Activated naive CD8-positive, alpha-beta T cell treated with anti-CD3 and anti-CD28 coated beads, Interleukin-2, amount 10 ng/mL, durations not matched to agents 7 days and 5 days (primary cell): ENCODE measurements around the gene SAT1. TPM values are rescaled to one million over a fixed set of nuclear protein-coding genes. Genes with fewer than 3 reads are reported as not detected.
"Not testable (repeated sequence)": the region's sequence is repeated elsewhere in the genome, so short reads cannot be mapped to it uniquely, and the experiment has no call there.

ENCODE experiments used
- ATAC-seq: fragments of 150-1000 bp; cut with Tn5 transposase; one replicate; pipeline ENCODE4 v1.10.0; 2021; ENCODE audit warnings: low read depth, moderate library complexity
- POLR2A ChIA-PET: fragments of 350-600 bp; sonication (Branson Sonifier 250); formaldehyde crosslinking; loops from one replicate; lab custom pipeline; 2021; ENCODE audit warnings: antibody characterized with exemption; lab: Charles Lee
- DNase-seq: peaks from one replicate; pipeline ENCODE4 v3.0.0; 2021
- H3K27ac Mint-ChIP-seq: one replicate; pipeline ENCODE4 v1.8.0; 2022; ENCODE audit warnings: mild to moderate bottlenecking, mixed read lengths
- H3K27me3 Mint-ChIP-seq: one replicate; pipeline ENCODE4 v1.8.0; 2022; ENCODE audit warnings: mild to moderate bottlenecking, moderate library complexity, mixed read lengths
- H3K36me3 Mint-ChIP-seq: one replicate; pipeline ENCODE4 v1.8.0; 2021; ENCODE audit warnings: mild to moderate bottlenecking, mixed read lengths
- H3K4me1 Mint-ChIP-seq: one replicate; pipeline ENCODE4 v1.8.0; 2021; ENCODE audit warnings: mixed read lengths
- H3K4me3 Mint-ChIP-seq: one replicate; pipeline ENCODE4 v1.8.0; 2022; ENCODE audit warnings: mild to moderate bottlenecking, moderate library complexity, mixed read lengths
- H3K9me3 Mint-ChIP-seq: one replicate; pipeline ENCODE4 v1.8.0; 2021; ENCODE audit warnings: mixed read lengths
- total RNA-seq, 2 experiments: library from RNA; stranded (reverse); gene quantifications; one replicate each; pipeline ENCODE4 v1.2.3, GENCODE V29; 2021

Gene SAT1
- 100 to 1,000 TPM; 145 to 147 TPM for total RNA-seq

GRCh38 chrX:23782863-23783588 is at the start of gene SAT1:
TSS of gene SAT1 (plus strand) at chrX:23783173. CDS start at chrX:23783352, 179 bp downstream.
- Mint-ChIP-seq H3K4me3 (peak within 1 kb of the TSS; percentile 93), H3K27me3 (no peaks in the 10 kb centered on the region), H3K4me1 (peaks cover 28% of the 10 kb centered on the region), H3K27ac (peak within 1 kb of the TSS; percentile 97), H3K9me3 (no peaks in the 10 kb centered on the region), H3K36me3 (peaks cover 18% of the 10 kb centered on the region)
- POLR2A ChIA-PET, result interaction anchor here (0.5 to 4.7 kb wide), 18 partner anchors 10 to 271 kb away, joined by 3 to 59 read pairs (median 8); partner anchors contain the start of genes ACOT9, APOO, CXorf58 and KLHL15
- DNase-seq, result peak; percentile 92
- peak; percentile 88 for ATAC-seq

GRCh38 chrX:23736030-23736429 is 46.9 kb upstream of the SAT1 start:
- no peak for ATAC-seq

GRCh38 chrX:23737413-23737812 is 45.6 kb upstream of the SAT1 start:
- H3K36me3 Mint-ChIP-seq, result peaks cover 9% of the 10 kb centered on the region

More at GRCh38 chrX:23736030-23736429, 46.9 kb upstream of the SAT1 start:
- H3K27me3 Mint-ChIP-seq, result no peaks in the 10 kb centered on the region
- no peaks in the 10 kb centered on the region for H3K9me3 Mint-ChIP-seq
- peaks cover 13% of the 10 kb centered on the region for H3K36me3 Mint-ChIP-seq
- no peak overlapping the region for H3K4me3 Mint-ChIP-seq
- POLR2A ChIA-PET, result no interaction called here
- DNase-seq, result no peak
- peaks cover 20% of the 10 kb centered on the region for H3K4me1 Mint-ChIP-seq
- no peak overlapping the region for H3K27ac Mint-ChIP-seq

GRCh38 chrX:23742174-23742696 is 40.7 kb upstream of the SAT1 start:
- Mint-ChIP-seq H3K4me1 (peaks cover 21% of the 10 kb centered on the region), H3K27me3 (no peaks in the 10 kb centered on the region), H3K36me3 (no peaks in the 10 kb centered on the region), H3K9me3 (no peaks in the 10 kb centered on the region), H3K27ac (peak overlapping the region; percentile 79), H3K4me3 (peak overlapping the region; percentile 89)
- no peak for ATAC-seq
- POLR2A ChIA-PET, result interaction anchor here (1.2 to 4.6 kb wide), 5 partner anchors 16 to 312 kb away, joined by 3 to 33 read pairs (median 5); partner anchors contain the start of genes EIF2S3 and SAT1
- DNase-seq, result no peak

More at GRCh38 chrX:23737413-23737812, 45.6 kb upstream of the SAT1 start:
- Mint-ChIP-seq H3K4me1 (peaks cover 24% of the 10 kb centered on the region), H3K9me3 (no peaks in the 10 kb centered on the region), H3K27me3 (no peaks in the 10 kb centered on the region), H3K27ac (no peak overlapping the region), H3K4me3 (no peak overlapping the region)
- no peak for ATAC-seq
- DNase-seq, result no peak
- POLR2A ChIA-PET, result no interaction called here

- peak; percentile 96 for ATAC-seq
- Mint-ChIP-seq H3K4me1 (peaks cover 21% of the 10 kb centered on the region), H3K4me3 (peak within 1 kb of the TSS; percentile 89), H3K27me3 (no peaks in the 10 kb centered on the region), H3K36me3 (no peaks in the 10 kb centered on the region), H3K9me3 (no peaks in the 10 kb centered on the region), H3K27ac (peak within 1 kb of the TSS; percentile 88)
- peak; percentile 76 for DNase-seq
- POLR2A ChIA-PET, result interaction anchor here (0.7 to 4.6 kb wide), 8 partner anchors 16 to 311 kb away, joined by 3 to 33 read pairs (median 5); partner anchors contain the start of genes EIF2S3 and SAT1
Measured at GRCh38 chrX:23742697-23743622, 40.0 kb upstream of the SAT1 start, which contains the start of gene ACOT9. TSS of gene ACOT9 (minus strand) at chrX:23743276. CDS start at chrX:23743144, 132 bp downstream.

- H3K27me3 Mint-ChIP-seq, H3K36me3 Mint-ChIP-seq, ATAC-seq, DNase-seq, H3K9me3 Mint-ChIP-seq: not testable (repeated sequence)
- peak overlapping the region; percentile 88 for H3K27ac Mint-ChIP-seq
- H3K4me1 Mint-ChIP-seq, result peaks cover 21% of the 10 kb centered on the region
- POLR2A ChIA-PET, result interaction anchor here (0.7 to 4.6 kb wide), 8 partner anchors 17 to 311 kb away, joined by 3 to 33 read pairs (median 5); partner anchors contain the start of genes EIF2S3 and SAT1
- H3K4me3 Mint-ChIP-seq, result peak overlapping the region; percentile 89
Measured at GRCh38 chrX:23743623-23743971, 39.4 kb upstream of the SAT1 start.

- Mint-ChIP-seq H3K27me3 (no peaks in the 10 kb centered on the region), H3K36me3 (no peaks in the 10 kb centered on the region), H3K4me3 (peak overlapping the region; percentile 47), H3K4me1 (peaks cover 16% of the 10 kb centered on the region), H3K27ac (peak overlapping the region; percentile 83), H3K9me3 (no peaks in the 10 kb centered on the region)
- DNase-seq, result no peak
- POLR2A ChIA-PET, result interaction anchor here (0.6 to 4.6 kb wide), 4 partner anchors 20 to 161 kb away, joined by 3 to 33 read pairs (median 3); partner anchors contain the start of gene SAT1
- ATAC-seq, result peak; percentile 26
Measured at GRCh38 chrX:23745786-23746185, 37.2 kb upstream of the SAT1 start.

GRCh38 chrX:23749129-23749528 is 33.8 kb upstream of the SAT1 start:
- peaks cover 7% of the 10 kb centered on the region for H3K4me1 Mint-ChIP-seq
- no peaks in the 10 kb centered on the region for H3K9me3 Mint-ChIP-seq
- H3K36me3 Mint-ChIP-seq, result no peaks in the 10 kb centered on the region
- POLR2A ChIA-PET, result no interaction called here
- DNase-seq, result no peak
- no peak overlapping the region for H3K27ac Mint-ChIP-seq
- no peak overlapping the region for H3K4me3 Mint-ChIP-seq
- H3K27me3 Mint-ChIP-seq, result no peaks in the 10 kb centered on the region
- no peak for ATAC-seq

- no peak overlapping the region for H3K27ac Mint-ChIP-seq
- no peaks in the 10 kb centered on the region for H3K27me3 Mint-ChIP-seq
- no peak for DNase-seq
- POLR2A ChIA-PET, result no interaction called here
- H3K9me3 Mint-ChIP-seq, result no peaks in the 10 kb centered on the region
- no peak for ATAC-seq
- no peaks in the 10 kb centered on the region for H3K36me3 Mint-ChIP-seq
- no peak overlapping the region for H3K4me3 Mint-ChIP-seq
- H3K4me1 Mint-ChIP-seq, result peaks cover 4% of the 10 kb centered on the region
Measured at GRCh38 chrX:23749576-23749975, 33.4 kb upstream of the SAT1 start.

GRCh38 chrX:23752740-23753415 is 30.1 kb upstream of the SAT1 start:
- no peak for ATAC-seq
- H3K4me1 Mint-ChIP-seq, result peaks cover 4% of the 10 kb centered on the region
- H3K27me3 Mint-ChIP-seq, result no peaks in the 10 kb centered on the region
- no peak overlapping the region for H3K27ac Mint-ChIP-seq
- DNase-seq, result no peak
- no peaks in the 10 kb centered on the region for H3K9me3 Mint-ChIP-seq
- no peaks in the 10 kb centered on the region for H3K36me3 Mint-ChIP-seq
- no peak overlapping the region for H3K4me3 Mint-ChIP-seq
- POLR2A ChIA-PET, result interaction anchor here (3.1 kb wide), 1 partner anchor 30 kb away, joined by 11 read pairs; the partner anchor contains the start of gene SAT1

GRCh38 chrX:23754664-23755063 is 28.3 kb upstream of the SAT1 start:
- Mint-ChIP-seq H3K4me3 (no peak overlapping the region), H3K27me3 (no peaks in the 10 kb centered on the region), H3K36me3 (no peaks in the 10 kb centered on the region), H3K27ac (no peak overlapping the region), H3K4me1 (peaks cover 4% of the 10 kb centered on the region), H3K9me3 (no peaks in the 10 kb centered on the region)
- POLR2A ChIA-PET, result interaction anchor here (0.9 kb wide), 1 partner anchor 28 kb away, joined by 3 read pairs; the partner anchor contains the start of gene SAT1
- DNase-seq (no peak), ATAC-seq (no peak)

- H3K4me3 Mint-ChIP-seq, result no peak overlapping the region
- POLR2A ChIA-PET, result no interaction called here
- no peaks in the 10 kb centered on the region for H3K27me3 Mint-ChIP-seq
- ATAC-seq (peak; percentile 82), DNase-seq (peak; percentile 50)
- peak overlapping the region; percentile 63 for H3K27ac Mint-ChIP-seq
- no peaks in the 10 kb centered on the region for H3K36me3 Mint-ChIP-seq
- no peaks in the 10 kb centered on the region for H3K9me3 Mint-ChIP-seq
- H3K4me1 Mint-ChIP-seq, result peaks cover 4% of the 10 kb centered on the region
Measured at GRCh38 chrX:23756165-23756564, 26.8 kb upstream of the SAT1 start.
